HG03439 (cell line): ENCODE measurements around the gene SNAI1.
A peak's percentile ranks its signal among the peaks of the same experiment; 100 is the strongest.
"Not testable (repeated sequence)": the region's sequence is repeated elsewhere in the genome, so short reads cannot be mapped to it uniquely, and the experiment has no call there.

Experiments used
- ATAC-seq: cut with Tn5 transposase; IDR thresholded peaks from one replicate; pipeline ENCODE4 v1.9.1; 2021; ENCODE audit warnings: mild to moderate bottlenecking, moderate library complexity; ENCODE audit not compliant: unreplicated experiment

Gene SNAI1

DNA sequence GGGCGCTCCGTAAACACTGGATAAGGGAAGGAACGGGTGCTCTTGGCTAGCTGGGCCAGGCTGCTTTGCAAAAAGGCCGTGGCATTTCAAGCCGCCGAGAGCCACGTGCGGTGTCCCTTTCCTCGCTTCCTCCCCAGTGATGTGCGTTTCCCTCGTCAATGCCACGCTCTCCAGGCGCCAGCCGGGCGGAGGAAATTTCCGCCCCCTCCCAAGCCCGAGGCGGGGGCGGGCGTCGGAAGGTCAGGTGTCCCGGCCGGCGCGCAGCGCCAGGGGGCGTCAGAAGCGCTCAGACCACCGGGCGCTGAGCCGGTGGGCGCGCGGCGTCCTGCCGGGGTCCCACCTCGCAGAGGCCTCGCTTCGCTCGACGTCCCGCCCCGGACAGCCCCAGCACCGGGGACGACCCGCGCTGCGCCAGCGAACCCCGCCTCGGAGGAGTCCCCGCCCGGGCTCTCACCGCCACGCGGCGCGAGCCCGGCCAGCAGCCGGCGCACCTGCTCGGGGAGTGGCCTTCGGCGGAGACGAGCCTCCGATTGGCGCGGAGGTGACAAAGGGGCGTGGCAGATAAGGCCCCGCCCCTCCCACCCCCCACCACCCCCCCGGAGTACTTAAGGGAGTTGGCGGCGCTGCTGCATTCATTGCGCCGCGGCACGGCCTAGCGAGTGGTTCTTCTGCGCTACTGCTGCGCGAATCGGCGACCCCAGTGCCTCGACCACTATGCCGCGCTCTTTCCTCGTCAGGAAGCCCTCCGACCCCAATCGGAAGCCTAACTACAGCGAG lies at the start of gene SNAI1:
TSS of gene SNAI1 (plus strand) at position 635 of the 777 bp plus-strand sequence. CDS start at position 715, 80 bp downstream.
- ATAC-seq, result peak; percentile 65

DNA sequence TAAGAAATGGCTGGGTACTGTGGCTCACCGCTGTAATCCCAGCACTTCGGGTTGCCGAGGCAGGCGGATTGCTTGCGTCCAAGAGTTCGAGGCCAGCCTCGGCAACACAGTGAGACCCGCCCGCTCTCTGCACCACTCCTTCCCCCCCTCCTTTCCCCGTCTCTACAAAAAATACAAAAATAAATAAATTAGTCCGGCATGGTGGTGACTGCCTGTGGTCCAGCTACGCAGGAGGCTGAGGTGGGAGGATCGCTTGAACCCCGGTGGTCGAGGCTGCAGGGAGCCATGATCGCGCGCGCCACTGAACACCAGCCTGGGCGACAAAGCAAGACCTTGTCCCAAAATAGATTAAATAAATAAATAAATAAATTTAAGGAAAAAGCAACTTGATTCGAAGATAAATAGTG lies 47.0 kb upstream of the SNAI1 start:
- peak; percentile 3 for ATAC-seq

DNA sequence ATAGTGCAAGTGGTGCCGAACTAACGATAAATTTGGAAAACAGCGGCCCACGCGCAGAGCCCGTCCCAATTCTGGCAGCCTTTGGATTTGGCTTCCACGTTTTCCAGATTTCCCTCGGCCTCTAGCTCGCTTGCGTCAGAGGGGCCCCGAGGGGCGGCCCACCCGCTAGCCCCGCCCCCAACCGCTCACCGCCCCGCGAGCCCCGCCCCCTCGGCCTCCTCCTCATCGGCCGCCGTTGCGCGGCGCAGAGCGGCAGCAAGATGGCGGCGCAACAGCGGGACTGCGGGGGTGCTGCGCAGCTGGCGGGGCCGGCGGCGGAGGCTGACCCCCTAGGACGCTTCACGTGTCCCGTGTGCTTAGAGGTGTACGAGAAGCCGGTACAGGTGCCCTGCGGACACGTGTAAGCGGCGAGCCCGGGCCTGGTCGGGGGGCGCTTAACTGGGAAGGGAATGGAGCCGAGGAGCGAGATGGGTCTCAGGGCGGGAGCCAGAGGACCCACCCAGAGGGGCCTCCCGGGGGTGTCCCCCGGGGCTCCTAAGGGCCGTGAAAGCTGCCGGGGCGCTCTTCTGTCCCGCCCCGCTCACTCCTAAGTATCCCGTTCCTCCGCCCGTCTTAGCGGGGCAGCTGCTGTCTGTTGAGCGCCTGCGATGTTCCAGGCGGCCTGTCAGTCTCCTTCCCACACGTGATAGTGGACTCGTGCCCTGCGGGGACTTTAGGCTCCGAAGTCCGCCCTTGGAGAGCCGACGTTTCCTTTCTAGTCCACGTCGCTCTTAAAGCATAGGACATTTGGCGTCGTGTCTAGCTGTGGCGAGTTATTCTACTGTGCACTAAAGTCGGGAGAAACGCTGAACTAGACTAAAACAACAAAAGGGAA lies 46.4 kb upstream of the SNAI1 start, which contains the start of gene RNF114:
TSS of gene RNF114 (plus strand) at position 245 of the 874 bp plus-strand sequence. CDS start at position 261, 16 bp downstream.
- peak; percentile 62 for ATAC-seq

DNA sequence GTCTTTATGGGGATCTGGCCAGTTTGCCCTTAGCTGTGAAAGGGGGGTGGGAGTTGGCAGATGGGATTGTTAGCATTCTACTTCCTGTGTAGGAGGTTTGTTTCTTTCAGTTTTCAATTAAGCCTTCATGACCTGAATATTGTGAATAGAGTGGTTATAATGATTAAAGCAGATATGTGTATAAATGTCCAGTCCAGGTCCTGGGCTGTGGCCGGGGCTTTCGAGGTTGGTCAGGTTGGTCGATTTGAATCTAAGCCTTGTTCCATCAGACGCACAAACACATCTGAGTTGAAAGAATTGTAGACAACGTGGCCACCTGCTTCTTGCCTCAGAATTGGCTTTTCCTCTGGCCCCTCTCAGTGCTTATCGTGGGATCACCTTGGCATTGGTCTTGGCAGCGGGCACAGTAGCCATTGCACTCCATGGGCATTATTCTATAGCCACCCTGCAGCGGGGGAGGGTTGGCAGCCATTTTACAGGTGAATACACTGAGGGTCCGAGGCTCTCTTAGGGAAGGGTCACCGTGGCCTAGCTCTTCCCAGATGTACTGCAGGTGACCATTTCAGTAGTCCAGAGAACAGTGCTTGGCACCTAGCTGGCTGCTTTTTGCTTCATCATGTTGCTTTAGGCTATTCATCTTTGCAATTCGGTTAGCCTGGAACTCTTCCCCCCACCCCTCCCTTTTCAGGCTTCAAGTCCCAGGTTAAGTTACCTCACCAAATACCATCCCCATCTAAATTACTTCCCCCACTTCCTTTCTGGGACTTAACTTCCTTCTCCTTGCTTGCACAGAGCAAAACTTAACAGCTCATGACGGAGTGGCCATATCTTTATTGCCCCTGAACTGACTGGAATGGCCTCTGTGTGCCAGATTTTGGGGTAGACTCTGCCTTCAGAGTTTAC lies 45.5 kb upstream of the SNAI1 start:
- no peak for ATAC-seq

DNA sequence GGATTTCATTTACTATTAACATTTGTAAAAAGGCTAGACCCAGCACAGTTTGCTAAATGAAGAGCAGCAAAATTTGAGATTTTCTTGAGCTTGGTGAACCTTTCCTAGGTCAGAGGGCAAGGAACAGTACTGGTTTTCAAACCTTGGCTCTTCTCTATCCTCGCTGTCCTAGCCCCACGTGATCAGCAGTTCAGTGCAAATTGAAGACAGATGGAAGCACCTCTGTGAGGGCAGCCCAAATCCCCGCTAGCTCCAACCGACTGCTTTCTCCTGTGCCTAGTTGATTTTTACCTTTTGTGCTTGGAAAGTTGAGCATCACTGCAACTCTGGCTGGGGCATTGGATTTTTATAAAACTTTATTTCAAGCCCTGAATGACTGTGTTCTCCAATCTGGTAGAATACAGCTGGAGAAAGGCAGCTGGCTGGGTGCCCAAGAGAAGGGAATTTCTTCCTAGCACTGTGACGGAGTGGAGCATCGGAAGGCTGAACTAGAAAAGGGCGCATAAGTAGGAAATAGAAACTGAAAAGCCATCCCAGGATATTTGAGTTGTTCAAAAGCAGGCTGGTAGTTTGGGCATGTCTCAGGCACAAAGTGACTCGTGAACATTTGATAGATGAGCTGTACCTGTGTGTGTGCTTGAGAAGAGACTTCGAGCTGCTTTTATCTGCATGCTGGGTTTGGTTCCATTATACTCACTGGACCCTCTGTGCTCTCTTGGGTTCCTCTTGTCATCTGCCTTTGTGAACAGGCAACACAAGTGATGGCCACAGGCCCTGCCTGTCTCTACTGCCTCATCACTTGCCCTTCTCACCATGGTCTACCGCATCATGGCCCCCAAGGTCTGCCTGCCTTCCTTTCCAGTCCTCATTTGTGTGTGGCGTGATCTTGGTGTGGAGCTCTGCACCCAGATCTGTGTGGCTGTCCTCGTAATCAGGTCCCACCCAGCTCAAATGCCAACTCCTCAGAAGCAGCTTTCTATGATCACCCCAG lies 44.3 kb upstream of the SNAI1 start:
- no peak for ATAC-seq

DNA sequence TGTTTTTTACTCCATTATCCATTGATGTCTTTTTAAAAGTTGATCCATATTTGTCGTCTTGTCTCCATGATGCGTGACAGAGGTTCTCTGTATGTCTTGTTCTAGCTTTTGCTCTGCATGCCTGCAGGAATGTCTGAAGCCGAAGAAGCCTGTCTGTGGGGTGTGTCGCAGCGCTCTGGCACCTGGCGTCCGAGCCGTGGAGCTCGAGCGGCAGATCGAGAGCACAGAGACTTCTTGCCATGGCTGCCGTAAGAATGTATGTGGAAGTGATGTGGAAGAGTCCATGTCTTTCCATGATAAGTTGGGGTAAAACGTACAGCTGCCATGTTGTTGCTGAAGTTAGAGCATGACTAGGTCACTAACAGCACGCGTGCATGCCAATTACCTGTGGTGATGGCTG lies 41.3 kb upstream of the SNAI1 start:
- no peak for ATAC-seq

DNA sequence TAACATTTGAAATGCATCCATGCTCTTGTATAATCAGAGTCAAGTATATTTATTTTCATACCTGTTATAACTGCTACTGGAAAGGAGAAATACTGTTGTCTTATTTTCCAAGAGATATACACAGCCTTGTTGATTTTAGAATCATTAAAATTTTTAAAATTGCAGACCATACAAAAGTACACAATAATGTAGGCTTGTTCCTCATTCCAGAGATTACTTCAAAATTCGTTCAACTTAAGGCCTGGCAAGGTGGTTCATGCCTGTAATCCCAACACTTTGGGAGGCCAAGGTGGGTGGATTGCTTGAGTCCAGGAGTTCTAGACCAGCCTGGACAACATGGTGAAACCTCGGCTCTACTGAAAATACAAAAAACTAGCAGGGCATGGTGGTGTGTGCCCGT lies 40.5 kb upstream of the SNAI1 start:
- no peak for ATAC-seq

DNA sequence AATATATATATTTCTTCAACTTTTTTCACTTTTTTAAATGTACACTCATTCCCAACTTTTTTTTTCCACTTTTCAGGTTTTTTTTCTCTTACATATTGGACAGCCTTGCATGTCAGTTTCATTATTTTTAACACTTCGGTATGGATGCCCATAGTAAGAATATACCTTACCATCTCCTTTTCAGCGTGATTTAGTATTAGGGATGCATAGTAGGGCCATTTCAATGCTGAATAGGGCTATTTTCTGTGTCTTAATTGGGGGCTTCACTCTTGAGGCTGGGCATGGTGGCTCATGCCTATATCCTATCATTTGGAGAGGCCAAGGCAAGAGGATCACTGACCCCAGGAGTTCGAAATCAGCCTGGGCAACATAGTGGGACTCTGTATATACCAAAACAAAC lies 39.8 kb upstream of the SNAI1 start:
- no peak for ATAC-seq

DNA sequence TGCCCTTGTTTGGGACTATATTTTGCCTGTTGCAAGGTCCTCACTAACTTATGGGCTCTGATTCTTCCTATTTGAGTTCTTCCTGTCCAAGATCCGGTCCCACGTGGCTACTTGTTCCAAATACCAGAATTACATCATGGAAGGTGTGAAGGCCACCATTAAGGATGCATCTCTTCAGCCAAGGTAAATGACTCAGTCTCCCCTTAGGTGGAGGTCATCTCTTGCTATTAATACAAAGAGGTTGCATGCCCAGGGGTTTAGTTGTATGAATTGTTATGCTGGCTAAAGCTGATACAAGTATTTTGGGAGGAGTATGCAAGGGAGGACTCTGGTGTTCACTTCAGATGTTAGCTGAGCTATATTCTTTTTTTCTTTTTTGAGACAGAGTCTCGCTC lies 37.5 kb upstream of the SNAI1 start:
- ATAC-seq, result no peak

DNA sequence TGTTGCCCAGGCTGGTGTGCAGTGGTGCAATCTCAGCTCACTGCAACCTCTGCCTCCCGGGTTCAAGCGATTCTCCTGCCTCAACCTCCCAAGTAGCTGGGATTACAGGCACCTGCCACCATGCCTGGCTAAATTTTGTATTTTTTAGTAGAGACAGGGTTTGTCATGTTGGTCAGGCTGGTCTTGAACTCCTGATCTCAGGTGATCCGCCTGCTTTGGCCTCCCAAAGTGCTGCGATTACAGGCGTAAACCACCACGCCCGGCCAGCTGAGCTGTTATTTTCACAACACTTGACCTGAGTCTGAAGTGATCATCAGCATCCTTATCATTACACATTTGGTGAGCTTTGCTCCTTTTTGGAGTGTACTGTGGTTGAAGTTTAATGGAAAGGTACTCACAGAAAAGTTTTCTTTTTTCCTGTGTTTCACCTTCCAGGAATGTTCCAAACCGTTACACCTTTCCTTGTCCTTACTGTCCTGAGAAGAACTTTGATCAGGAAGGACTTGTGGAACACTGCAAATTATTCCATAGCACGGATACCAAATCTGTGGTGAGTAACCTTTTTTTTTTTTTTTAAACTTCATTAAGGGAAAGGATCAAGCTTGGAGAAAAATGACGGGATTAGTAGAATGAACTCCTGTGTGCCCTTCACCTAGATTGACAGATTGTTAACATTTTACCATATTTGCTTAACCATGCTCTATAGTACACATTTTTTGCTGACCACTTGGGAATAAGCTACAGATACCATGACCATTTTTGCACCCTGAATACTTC lies 36.9 kb upstream of the SNAI1 start:
- ATAC-seq, result no peak

DNA sequence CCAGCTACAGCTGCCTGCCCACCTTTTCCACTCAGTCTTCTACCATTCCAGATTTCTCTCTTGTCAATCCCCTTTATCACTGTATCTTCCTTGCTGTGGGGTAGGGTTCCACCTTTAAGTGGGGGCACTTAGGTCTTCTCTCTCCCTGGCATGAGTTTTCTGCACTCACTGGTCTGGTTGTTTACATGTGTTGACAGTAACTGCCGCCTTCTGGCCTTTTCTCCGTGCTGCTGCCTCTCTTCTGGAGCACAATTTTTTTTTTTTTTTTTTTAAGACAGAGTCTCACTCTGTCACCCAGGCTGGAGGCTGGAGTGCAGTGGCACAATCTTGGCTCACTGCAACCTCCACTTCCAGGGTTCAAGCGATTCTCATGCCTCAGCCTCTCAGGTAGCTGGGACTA lies 34.6 kb upstream of the SNAI1 start:
- no peak for ATAC-seq

DNA sequence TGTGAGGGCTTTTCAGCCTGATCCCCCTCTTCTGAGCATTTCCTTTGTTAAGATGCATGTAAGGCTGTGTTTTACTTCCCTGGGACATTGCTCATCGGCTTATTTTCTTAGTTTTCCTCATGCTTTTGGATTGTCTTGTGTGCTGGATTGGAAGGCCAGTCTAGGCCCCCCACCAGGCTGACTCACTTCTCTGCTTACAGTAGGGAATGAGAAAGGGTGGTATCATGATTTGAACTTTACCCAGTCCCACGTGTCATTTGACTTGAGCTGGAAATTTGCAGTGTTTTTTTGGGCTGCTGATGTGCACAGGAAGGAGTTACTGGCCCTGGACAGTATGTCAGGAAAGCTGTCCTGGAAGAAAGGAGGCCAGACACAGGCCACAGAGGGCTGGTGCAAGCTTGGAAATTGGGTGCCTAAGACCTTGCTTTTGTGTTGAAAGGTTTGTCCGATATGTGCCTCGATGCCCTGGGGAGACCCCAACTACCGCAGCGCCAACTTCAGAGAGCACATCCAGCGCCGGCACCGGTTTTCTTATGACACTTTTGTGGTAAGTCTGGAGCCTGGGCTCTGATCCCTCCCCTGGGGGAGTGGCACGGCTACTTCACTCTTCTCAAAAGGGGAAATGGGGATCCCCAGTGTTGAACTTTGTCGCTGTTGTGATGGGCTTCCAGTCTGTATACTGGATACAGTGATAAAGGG lies 33.8 kb upstream of the SNAI1 start:
- ATAC-seq, result no peak

DNA sequence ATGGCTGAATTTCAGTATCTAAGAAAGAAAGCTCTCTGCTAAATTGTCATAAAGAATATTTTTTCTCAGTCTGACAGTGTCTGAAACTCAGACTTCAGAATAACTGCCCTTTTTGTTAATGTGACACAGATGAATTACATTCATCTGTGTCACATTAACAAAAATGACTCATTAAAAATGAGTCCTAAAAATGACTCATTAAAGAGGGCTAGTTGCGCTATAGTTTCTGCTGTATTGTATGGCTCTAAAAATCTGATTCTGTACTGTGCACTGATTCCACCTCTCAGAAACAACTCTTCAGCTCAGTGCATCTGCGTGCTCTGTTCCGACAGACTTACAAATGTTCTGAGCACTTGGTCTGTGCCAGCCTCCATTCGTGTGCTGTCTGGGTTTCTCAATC lies 31.6 kb upstream of the SNAI1 start:
- ATAC-seq, result no peak

DNA sequence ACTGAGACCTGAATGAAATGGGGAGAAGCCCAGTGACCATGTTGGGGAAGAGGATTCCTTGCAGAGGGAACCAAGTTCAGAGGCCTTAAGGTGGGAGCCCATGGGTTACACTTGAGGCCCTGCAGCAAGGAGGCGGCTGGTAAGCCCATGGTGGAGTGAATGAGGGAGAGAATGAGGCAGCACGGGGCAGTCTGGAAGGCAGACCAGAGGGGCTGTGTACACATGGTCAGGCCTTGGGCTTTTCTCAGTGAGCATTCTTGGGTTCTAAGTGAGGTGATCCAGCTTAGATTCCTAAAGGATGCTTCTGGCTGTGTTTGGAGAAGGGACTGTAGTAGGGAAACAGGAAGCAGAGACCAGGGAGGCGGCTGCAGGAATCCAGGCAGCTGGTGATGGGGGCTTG lies 27.6 kb upstream of the SNAI1 start:
- no peak for ATAC-seq

DNA sequence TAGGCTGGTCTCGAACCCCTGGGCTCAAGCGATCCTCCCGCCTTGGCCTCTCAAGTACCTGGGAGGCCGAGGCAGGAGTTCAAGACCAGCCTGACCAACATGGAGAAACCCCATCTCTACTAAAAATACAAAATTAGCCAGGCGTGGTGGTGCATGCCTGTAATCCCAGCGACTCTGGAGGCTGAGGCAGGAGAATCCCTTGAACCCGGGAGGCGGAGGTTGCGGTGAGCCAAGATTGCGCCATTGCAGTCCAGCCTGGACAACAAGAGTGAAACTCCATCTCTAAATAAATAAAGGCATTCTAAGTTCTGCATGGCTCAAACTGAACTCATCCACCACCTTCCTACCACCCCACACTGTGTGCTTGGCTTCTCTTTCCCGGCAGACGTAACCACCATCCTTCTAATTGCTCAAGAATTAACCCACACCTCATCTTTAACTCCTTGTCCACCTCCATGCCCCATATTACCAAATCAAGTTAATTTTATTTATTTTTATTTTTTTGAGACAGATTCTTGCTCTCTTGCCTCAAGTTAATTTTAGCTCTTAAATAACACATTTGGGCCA lies 26.9 kb upstream of the SNAI1 start:
- ATAC-seq, result not testable (repeated sequence)

DNA sequence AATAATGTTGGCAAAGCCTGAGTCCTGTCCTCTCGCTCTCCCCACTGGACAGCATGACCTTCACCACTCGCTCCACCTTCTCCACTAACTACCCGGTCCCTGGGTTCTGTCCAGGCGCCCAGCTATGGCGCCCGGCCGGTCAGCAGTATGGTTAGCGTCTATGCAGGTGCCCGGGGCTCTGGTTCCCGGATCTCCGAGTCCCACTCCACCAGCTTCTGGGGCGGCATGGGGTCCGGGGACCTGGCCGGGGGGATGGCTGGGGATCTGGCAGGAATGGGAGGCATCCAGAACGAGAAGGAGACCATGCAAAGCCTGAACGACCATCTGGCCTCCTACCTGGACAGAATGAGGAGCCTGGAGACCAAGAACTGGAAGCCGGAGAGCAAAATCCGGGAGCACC lies 26.1 kb upstream of the SNAI1 start:
- ATAC-seq, result no peak

DNA sequence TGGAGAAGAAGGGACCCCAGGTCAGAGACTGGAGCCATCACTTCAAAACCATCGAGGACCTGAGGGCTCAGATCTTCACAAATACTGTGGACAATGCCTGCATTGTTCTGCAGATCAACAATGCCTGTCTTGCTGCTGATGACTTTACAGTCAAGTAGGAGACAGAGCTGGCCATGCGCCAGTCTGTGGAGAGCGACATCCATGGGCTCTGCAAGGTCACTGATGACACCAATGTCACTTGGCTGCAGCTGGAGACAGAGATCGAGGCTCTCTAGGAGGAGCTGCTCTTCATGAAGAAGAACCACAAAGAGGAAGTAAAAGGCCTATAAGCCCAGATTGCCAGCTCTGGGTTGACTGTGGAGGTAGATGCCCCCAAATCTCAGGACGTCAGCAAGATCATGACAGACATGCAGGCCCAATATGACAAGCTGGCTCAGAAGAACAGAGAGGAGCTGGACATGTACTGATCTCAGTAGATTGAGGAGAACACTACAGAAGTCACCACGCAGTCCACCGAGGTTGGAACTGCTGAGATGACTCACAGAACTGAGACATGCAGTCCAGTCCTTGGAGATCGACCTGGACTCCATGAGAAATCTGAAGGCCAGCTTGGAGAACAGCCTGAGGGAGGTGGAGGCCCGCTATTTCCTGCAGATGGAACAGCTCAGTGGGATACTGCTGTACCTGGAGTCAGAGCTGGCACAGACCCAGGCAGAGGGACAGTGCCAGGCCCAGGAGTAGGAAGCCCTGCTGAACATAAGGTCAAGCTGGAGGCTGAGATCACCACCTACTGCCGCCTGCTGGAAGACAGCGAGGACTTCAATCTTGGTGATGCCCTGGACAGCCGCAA lies 25.5 kb upstream of the SNAI1 start:
- ATAC-seq, result not testable (repeated sequence)
